NCI-H1105 treated with DMSO at 0.1 percent for 48 hours (cell line): ENCODE data around the gene NAP1L2.
"Not testable (repeated sequence)": the region's sequence is repeated elsewhere in the genome, so short reads cannot be mapped to it uniquely, and the experiment has no call there.

Source experiments
- DNase-seq: peaks from one replicate; lab custom pipeline; 2025; lab: John Stamatoyannopoulos, UW

The NAP1L2 gene

GRCh38 chrX:73214426-73215094 is at the start of gene NAP1L2:
TSS of gene NAP1L2 (minus strand) at chrX:73214851. CDS start at chrX:73214492, 359 bp downstream.
- DNase-seq = peak; percentile 25

- DNase-seq = peak; percentile 32
Observed at GRCh38 chrX:73262991-73263390, 48.3 kb upstream of the NAP1L2 start.

- no peak for DNase-seq
Observed at GRCh38 chrX:73239242-73239641, 24.6 kb upstream of the NAP1L2 start.

- DNase-seq = no peak
Observed at GRCh38 chrX:73217621-73218020, 3.0 kb upstream of the NAP1L2 start.

GRCh38 chrX:73215246-73215645 is 595 bp upstream of the NAP1L2 start:
- DNase-seq = no peak

GRCh38 chrX:73213734-73214425 is 771 bp downstream of the NAP1L2 start:
- no peak for DNase-seq

- no peak for DNase-seq
Observed at GRCh38 chrX:73206366-73206765, 8.3 kb downstream of the NAP1L2 start.

GRCh38 chrX:73182502-73183114 is 32.0 kb downstream of the NAP1L2 start:
- DNase-seq = no peak

GRCh38 chrX:73168945-73169344 is 45.7 kb downstream of the NAP1L2 start:
- not testable (repeated sequence) for DNase-seq
